SIG-M5 (cell line): ENCODE data around the gene SMPD4.
"Not testable (repeated sequence)": the region's sequence is repeated elsewhere in the genome, so short reads cannot be mapped to it uniquely, and the experiment has no call there.

Experiments used
- DNase-seq: peaks from one replicate; lab custom pipeline; 2025; lab: John Stamatoyannopoulos, UW

Gene SMPD4

DNA sequence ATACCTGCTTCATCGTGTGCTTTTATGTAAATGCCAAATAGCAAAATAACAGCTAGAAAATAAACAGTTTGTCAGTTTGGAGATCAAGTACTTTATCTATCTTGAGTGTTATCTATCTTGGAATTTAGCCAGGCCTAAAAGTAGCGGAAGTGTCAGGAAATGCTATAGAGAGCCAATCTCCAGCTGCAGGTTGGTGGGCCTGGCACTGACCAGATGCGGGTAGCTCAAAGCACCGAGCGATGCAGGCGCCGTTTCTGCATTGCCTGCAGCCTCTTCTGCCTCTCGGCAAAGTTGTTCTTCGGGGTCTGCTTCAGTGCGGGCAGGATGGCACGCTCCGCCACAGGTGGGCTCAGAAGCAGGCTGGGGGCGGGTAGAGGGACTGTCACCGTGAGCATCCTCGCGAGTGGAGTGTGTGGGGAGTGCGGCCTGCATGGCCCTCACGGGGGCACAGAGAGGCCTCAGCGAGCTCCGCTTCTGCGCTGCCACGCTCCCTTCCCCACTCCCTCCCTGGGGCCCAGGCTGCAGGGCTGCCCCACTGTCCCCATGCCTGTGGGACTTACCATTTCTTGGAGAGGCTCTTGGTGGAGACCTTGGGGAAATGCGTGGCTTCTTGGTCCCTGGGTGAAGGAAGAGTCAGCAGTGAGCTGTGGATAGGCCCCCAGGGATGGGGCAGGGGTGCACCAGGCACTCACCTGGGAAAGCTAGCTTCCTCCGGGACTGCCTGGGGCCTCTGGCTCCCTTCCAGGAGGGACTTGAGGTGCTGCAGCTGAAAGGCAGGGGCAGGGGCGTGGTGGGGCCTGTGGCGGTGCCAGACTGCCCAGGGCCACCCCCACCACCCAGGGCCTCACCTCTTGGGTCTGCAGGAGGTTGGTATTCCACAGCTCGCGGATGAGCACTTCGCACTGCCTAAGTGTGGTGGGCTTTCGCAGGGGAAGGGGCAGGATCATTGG, 41.8 kb downstream of the SMPD4 start:
- not testable (repeated sequence) for DNase-seq

DNA sequence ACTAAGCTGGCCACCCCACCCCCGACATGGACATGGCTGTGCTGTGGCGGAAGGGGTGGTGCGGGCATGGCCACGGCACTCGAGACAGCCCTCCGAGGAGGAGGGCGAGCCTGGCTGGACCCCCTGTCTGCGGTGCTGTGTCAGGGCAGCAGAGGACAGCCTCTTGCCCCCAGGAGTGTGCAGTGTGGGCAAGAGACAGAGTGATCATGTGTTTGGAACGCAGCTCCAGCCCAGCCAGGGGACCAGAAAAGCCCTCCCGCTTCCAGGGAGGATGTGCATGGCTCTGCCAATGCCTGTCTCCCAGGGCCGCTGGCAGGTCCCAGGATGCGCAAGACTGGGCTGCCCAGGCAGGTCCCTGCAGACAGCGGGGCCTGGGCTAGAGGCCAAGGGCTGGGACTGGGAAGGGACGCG, 42.6 kb downstream of the SMPD4 start:
- not testable (repeated sequence) for DNase-seq

DNA sequence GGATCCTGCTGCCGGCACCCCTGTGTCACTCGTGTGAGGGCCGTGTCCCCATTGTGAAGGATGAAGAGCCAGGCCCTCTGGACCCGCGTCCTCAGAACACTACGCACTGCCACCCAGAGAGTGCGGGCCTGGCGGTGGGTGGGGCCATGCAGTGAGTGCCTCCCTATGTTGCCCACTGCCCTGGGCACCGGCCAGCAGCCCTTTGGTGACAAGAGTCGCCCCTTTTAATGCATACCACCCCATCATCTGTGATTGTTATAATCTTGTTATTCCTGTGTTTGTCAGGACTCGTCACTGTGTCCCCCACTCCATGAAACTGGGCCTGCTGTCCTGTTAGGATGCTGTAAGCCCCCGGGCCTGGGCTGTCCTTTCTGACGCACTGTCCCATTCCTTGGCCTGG, 43.1 kb downstream of the SMPD4 start:
- not testable (repeated sequence) for DNase-seq

DNA sequence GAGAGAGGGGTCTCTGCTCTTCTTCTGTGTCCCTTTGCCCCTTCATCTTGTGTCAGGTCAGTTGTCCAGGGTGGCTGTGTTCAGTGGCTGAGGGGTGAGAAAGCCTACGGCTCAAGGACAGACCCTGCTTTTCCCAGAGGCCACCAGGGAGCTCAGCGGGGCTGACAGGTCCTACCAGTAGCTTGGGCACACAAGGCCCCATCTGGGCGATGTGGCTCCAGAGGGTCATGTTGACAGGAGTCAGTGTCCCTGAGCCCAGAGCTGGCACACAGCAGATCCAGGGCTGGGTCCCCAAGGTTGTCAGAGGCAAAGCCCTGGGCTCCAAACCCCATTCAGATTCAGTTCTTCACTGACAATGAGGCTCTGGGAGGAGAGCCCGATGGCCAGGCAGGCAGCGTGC, 44.3 kb downstream of the SMPD4 start:
- DNase-seq: not testable (repeated sequence)

DNA sequence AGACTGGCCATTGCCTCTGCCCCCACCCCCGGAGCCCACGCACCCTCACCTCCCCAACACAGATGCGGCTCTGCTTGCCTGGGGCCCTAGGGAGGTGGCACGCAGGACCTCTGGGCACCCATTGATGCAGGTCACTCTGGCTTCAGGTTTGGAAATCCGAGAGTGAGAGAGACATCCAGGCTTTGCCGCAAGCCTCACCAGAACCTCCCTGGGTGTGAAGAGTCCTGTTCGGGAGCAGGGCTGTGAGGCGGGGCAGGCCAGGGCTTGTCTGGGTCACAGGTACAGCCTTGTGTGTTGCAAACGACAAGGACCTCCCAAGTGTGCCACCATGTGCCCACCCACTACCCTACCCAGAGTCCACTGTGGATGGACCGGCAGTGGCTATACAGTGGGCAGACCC, 44.9 kb downstream of the SMPD4 start:
- DNase-seq: not testable (repeated sequence)

DNA sequence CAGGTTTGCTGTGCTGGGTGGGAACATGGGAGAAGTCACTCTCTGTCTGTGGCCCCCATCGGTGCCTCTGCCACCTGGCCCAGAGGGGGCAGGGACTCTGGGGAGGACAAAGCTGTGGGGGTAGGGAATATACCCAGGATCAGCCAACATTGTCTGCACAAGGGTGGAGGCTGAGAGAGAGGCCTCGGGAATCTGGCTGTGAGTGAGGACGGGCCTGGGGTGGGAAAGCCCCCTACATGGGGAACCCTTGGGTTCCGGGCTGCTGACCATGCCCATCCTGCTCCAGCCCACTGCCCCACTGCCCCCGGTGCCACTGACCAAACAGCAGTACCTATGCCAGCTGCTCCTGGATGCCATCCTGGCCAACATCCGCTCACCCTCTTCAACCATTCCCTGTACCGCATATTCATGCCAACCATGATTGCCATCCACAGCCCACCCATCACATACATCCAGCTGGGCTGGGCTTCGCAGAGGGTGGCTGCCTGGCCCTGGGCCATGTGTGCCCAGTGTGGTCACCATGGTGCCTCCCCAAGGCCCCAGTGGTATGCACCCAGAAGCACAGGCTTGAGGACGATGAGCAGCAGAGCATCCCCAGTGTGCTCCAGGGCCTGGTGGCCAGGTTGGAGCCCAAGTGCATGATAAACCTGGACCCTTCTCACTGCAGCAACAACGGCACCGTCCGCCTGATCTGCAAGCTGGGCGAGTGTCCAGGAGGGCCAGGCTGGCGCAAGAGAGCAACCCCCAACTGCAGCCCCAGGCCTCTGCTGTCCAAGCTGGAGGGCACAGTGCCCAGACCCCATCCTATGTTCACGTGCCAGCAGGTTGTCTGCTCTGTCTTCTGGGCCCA, 45.5 kb downstream of the SMPD4 start:
- no peak for DNase-seq

DNA sequence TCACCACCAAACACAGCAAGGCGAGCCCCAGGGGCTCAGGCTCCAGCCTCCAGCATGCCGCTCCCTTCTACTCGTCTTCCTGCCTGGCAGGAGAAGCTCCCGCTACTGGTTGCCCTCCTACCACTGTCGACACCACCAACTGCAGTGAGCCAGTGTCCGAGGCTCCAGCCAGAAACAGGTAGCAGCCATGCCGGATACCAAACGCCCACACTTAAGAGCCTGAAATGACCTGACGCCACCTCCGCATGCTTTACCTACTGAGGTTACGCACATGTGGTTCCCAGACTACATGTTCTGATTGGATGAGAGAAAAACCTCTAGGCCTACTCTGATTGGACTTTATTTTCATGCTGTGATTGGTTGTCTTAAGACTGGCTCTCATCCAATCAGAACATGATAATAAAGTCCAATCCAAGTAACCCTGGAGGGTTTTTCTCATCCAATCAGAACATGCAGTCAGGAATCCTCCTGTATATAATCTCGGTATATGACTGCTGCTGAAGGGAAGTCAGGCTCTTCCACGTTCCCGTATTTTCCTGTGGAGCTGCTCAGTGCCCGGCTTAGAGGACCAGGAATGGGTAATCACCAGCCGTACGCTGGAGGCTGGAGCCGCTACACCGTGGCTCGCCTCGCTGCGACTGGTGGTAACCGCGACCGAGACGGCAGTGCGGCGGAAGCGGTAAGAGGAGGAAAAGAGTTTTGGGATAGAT, 52.1 kb downstream of the SMPD4 start, which contains the start of gene POTEF:
Gene POTEF (minus strand): TSS at position 103 of the 710 bp plus-strand sequence. CDS start 8,707 bp downstream, outside the sequence.
- not testable (repeated sequence) for DNase-seq

DNA sequence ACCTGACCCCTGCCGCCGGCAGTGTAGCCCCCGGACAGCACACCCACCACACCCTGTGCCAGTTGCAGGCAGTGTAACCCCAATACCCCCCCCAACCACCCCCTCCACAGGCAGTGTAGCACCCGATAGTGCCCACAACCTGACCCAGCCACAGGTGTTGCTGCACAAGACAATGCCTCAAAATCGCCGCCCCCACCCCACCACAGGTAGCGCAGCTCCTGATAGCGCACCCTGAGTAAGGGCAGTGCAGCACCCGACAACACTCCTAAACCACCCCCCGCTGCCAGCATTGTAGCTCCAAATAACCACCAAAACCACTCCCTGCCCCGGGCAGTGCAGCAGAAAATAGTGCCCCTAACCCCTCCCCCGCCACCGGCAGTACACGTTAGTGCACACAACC, 52.9 kb downstream of the SMPD4 start:
- DNase-seq: not testable (repeated sequence)

DNA sequence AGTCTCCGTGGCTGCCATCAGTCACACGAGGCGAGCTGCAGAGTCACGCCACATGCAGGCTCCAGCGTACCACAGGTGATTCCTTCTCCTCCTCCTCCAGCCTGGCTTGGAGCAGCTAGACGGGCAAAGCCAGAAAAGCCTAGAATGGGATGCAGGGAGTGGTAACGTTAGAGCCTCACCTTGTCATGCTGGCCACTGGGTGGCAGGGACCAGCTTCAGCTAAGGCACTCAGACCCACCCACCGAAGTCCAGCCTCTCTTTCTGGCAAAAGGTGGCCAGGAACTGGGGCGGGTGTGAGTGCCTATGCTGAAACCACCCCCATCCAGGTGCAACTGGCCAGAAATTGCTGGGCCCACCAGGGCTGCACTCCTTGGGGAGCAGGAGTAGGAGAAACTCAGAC, 53.7 kb downstream of the SMPD4 start:
- DNase-seq: not testable (repeated sequence)

DNA sequence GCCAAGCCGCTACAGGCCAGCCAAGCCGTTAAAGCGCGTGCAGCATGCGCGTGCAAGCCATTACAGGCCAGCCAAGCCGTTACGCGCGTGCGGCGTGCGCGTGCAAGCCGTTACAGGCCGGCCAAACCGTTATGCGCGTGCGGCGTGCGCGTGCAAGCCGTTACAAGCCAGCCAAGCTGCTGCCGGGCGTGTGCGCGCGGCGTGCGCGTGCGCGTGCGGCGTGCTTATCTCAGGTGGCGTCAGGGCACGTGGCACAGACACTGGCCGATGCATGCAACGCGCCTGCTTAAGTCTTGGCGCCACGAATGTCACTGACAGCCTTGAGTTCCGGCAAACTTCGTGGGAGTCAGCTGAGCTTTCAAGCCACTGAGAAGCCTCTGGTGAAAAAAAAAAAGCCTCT, 60.5 kb downstream of the SMPD4 start:
- DNase-seq: not testable (repeated sequence)

DNA sequence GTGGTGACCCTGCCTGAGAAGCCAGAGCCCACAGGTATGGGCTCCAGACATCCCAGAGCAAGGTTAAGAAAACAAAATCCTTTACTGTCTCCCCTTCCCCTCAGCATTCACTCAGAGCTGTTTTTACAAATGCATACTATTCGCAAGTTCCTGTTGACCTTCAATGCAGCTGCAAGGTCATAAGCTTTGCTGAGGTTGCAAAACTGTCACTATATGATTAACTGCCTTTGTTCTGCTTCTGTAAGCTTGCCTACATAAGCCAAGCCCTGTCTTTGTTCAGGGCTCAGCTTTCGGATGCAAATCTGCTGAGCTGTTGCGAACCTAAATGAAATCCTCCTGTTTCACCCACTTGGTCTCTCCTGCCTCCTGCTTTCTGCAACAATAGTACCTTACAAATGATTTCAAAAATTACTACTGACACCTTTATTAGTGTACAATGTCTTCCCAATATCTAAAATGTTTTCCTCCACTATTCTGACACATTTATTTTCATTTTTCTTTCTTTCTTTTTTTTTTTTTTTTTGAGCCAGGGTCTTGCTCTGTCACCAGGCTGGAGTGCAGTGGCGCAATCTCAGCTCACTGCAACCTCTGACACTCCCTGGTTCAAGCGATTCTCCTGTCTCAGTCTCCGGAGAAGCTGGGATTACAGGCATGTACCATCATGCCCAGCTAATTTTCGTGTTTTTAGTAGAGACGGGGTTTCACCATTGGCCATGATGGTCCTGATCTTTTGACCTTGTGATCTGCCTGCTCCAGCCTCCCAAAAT, 78.6 kb downstream of the SMPD4 start:
- DNase-seq: not testable (repeated sequence)
